ENCODE data around the gene DOCK7.
A peak's percentile ranks its signal among the peaks of the same experiment; 100 is the strongest.
"Not testable (repeated sequence)": the region's sequence is repeated elsewhere in the genome, so short reads cannot be mapped to it uniquely, and the experiment has no call there.

DOCK7 gene

GRCh38 chr1:62691062-62691844 lies 3.1 kb upstream of the DOCK7 start:
- DNase-seq = no peak

- DNase-seq = peak; percentile 95
These were observed 1.3 kb upstream of the DOCK7 start for GRCh38 chr1:62689524-62689923.

GRCh38 chr1:62688687-62689085 lies 500 bp upstream of the DOCK7 start:
- DNase-seq = peak; percentile 32

- DNase-seq = peak; percentile 37
These were observed 724 bp downstream of the DOCK7 start for GRCh38 chr1:62687421-62687902.

- DNase-seq = no peak
These were observed 1.4 kb downstream of the DOCK7 start for GRCh38 chr1:62686822-62687221.

GRCh38 chr1:62685431-62685859 lies 2.7 kb downstream of the DOCK7 start:
- DNase-seq = peak; percentile 34

GRCh38 chr1:62682531-62682930 lies 5.7 kb downstream of the DOCK7 start:
- DNase-seq = peak; percentile 22

GRCh38 chr1:62680992-62681391 lies 7.2 kb downstream of the DOCK7 start:
- not testable (repeated sequence) for DNase-seq

GRCh38 chr1:62677822-62678221 lies 10.4 kb downstream of the DOCK7 start:
- not testable (repeated sequence) for DNase-seq

- peak; percentile 90 for DNase-seq
These were observed 11.4 kb downstream of the DOCK7 start for GRCh38 chr1:62676611-62677356.

- no peak for DNase-seq
These were observed 14.6 kb downstream of the DOCK7 start for GRCh38 chr1:62673629-62674028.

GRCh38 chr1:62672029-62672428 lies 16.2 kb downstream of the DOCK7 start:
- no peak for DNase-seq

- no peak for DNase-seq
These were observed 33.4 kb downstream of the DOCK7 start for GRCh38 chr1:62654744-62655143.

GRCh38 chr1:62652387-62652786 lies 35.8 kb downstream of the DOCK7 start:
- no peak for DNase-seq

- no peak for DNase-seq
These were observed 44.9 kb downstream of the DOCK7 start for GRCh38 chr1:62643283-62643682.

- no peak for DNase-seq
These were observed 50.6 kb downstream of the DOCK7 start for GRCh38 chr1:62637392-62638105.

GRCh38 chr1:62628506-62628905 lies 59.7 kb downstream of the DOCK7 start:
- no peak for DNase-seq

- DNase-seq = peak; percentile 64
These were observed 62.8 kb downstream of the DOCK7 start for GRCh38 chr1:62625415-62625814.

- peak; percentile 96 for DNase-seq
These were observed 66.3 kb downstream of the DOCK7 start for GRCh38 chr1:62621907-62622306.

- no peak for DNase-seq
These were observed 74.3 kb downstream of the DOCK7 start for GRCh38 chr1:62613890-62614289.

- DNase-seq = no peak
These were observed 74.9 kb downstream of the DOCK7 start for GRCh38 chr1:62613325-62613727.

- no peak for DNase-seq
These were observed 75.4 kb downstream of the DOCK7 start for GRCh38 chr1:62612770-62613169.

GRCh38 chr1:62610588-62610987 lies 77.6 kb downstream of the DOCK7 start:
- DNase-seq = not testable (repeated sequence)

All from HCEC 1CT (cell line).